GM19023 (cell line): ENCODE data around the gene INO80B.
"Not testable (repeated sequence)": the region's sequence is repeated elsewhere in the genome, so short reads cannot be mapped to it uniquely, and the experiment has no call there.

ENCODE experiments used
- ATAC-seq: cut with Tn5 transposase; IDR thresholded peaks from one replicate; pipeline ENCODE4 v1.9.1; 2021; ENCODE audit warnings: mild to moderate bottlenecking, moderate library complexity; ENCODE audit not compliant: unreplicated experiment

INO80B gene

DNA sequence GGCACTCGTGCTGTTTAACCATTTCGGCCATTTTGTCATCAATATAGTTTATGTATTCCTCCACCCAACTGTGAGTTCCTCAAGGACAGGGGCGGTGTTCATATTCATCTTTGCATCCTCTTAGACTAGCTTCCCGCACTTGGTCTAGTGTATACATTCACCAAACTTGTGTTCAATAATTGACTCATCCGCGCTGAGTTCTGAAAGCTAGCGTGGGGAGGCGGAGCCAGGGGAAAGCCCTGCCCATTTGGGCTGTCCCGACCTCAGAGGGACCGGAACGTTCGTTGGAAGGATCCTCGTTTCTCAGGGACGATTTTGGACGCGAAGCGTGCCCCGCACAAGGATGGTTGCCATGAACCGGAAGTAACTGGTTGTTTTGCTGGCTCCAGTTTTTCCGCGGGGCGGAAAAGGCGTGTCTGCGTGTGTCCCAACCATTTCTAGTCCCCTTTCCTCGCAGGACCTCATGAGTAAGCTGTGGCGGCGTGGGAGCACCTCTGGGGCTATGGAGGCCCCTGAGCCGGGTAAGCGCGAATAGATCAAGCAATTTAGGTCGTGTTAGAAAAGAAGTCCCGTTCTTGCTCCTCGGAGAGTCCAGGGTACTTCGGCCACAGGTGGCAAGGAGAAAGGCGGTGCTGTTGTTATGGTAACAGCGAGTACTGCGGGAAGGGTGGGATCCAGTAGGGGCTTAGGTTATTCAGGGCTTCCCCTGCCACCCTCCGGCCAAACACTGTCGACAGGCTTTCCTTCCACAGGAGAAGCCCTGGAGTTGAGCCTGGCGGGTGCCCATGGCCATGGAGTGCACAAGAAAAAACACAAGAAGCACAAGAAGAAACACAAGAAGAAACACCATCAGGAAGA is at the start of gene INO80B:
Gene INO80B (plus strand): TSS at position 434 of the 858 bp plus-strand sequence. CDS start 30 bp downstream, at position 464.
- peak; percentile 35 for ATAC-seq

DNA sequence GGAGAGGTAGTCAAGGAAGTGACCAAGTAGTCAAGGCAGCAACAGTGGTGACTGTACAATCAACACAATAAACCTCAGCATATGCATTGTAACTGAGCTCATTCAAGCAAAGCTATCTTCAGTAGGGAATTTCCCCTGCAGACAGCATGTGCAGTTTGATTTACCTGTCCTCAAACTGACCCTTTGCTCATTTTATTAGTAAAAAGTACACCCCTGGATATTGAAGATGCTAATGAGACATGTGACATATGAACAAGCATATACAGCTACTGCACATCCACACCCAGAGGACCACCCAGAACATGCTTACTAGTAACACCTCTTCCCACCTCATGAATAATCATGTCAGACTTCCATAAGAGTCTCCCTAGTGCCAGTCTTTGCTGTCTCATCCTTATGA is 48.9 kb upstream of the INO80B start:
- ATAC-seq: no peak

DNA sequence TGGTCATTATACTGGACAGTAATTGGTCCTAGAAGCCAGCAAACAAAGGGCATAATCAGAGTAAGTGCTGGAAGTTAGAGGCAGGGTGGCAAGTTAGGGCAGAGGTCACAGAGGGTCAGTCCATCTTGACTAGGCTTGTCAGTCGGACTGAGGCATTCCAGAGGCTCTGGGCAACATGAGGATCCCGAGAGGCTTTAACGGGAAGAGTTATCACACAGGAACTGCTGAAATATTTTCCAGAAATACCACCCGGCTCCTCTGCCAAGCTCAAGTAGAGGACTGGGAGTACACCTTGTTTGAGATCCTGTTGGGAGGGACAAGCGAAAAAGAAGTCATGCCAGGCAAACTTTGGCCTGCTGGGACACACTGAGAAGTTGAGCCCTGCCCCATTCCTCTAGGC is 47.2 kb upstream of the INO80B start:
- ATAC-seq: no peak

DNA sequence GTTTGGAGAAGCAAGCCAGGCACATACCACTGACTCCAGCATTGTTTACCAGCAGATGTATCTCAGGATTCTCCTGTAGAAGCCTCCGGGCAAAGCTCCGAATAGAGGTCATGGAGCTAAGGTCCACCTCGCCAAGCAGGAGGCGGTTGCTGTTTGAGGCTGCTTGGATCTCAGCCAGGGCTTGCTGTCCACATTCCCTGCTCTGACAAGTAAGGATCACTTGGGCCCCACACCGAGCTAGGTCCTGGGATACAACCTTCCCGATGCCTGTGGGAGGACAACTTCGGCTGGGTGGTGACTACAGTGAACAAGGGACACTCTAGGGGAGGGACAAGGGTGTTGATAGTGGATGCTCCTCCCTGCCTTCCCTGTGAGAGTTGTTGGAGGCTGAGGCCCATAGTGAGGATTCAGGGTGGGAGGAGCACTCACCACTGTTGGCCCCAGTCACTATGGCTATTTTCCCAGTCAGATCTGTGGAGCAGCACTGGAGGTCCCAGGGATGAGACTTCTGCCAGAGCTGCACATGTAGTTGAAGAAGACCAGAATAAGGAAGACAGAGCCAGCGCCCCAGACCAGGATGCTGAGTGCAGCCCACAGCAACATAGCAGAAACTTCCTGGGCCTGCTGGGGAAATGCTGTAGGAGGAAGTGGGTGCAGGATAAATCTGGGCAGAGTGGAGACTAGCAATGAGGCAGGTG is 41.7 kb upstream of the INO80B start:
- no peak for ATAC-seq

DNA sequence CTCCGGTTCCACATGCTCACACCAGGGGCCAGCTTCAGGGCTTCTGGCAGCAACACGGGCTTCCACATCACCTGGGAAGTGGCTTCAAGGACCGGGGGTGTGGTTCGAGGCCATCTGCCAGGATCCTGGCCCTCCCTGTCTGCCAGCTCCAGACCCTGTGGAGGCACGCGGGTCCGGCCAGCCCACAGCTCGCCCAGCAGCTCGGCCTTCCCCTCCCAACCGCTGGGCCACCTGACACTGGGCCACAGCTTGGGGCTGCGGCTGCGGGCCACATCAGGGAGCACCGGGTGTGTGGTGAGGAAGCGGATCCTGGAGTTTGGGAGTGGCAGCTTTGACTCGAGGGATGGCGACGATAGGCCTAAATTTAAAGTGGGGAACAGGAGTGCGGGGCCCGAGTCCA is 40.4 kb upstream of the INO80B start:
- ATAC-seq: no peak

DNA sequence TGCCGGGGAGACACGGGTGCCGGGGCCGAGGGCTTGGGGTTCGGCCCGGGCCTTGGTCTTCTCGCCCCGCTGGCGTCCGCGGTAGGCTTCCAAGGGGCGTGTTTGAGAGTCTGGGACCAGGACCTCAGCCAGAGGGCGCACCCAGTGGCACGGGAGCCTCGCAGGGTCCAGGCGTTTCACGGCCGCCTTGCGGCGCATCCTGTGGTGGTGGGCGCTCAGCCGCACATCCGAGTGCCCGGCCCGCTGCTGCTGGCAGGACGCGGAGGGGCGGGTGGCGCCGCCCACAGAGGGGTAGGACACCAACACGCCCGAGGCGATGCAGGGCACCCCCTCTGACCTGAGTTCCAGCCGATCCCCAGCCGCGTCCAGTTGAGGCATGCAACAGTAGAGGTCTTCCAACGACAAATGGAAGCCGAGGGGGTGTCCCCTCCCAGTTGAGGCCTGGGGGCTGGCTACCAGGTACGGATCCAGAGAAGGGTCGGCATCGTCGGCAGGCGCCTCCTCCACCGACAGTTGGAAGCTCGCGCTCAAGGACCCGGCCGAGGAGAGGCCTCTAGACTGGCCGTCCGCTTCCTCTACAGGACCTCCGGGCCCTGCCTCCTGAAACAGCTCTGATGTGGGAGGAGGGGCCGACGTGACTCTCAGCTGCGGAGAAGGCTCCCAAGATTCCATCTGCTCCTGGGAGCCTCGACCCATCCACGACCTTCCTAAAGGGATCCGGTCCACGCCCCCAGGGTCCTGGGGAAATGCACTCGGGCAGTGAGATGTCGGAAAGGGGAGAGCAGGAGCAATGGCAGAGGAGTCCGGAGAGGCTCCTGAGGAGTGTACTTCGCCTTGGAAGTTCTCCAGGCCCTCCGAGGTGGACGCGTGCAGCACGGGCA is 39.8 kb upstream of the INO80B start:
- ATAC-seq: no peak

DNA sequence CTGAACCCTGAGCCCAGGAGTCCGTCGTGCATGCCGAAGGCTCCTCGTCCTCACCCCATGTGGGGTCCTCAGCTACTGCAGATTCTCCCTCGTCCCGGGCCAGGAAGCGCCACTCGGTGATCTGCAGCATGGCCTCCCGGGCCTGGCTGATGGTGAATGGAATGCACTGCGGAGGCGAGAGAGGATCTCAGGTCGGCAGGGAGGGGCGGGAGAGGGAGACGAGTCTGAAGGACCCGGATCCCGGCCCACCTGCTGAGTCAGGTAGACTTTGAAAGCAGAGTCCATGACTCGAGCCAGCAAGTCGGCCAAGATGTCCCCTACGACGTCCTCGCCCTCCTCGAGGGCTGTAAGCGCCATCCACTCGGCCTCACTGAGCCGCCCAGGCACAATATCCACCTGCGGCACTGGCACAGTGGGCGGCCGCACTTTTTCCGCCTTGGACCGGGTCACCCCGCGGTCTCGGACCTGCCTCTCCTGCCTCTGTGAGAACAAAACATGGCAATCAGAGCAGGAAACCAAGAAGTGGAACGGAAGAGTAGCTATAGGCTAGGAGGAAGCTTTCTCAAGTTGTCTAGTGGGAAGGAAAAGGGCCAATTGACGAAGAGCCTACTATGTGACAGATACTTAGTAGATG is 39.0 kb upstream of the INO80B start:
- ATAC-seq: no peak

DNA sequence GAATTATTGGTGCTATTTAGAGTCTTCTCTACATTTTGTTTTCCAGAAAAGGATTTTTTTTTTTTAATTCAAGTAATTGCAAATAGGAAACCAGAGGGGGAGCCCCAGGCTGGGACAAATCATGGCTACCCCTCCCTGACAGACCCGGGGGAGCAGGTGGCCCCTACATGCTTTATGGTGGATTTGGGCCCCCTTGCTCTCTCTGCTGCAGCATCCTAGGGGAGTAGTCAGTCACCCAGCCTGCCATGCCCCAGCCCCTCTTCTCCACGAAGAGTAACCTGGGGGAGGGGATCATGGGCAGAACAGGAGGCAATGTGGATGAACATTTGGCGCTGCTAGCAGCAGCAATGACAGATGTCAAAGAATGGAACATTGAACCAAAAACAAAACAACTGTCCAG is 38.1 kb upstream of the INO80B start:
- no peak for ATAC-seq

DNA sequence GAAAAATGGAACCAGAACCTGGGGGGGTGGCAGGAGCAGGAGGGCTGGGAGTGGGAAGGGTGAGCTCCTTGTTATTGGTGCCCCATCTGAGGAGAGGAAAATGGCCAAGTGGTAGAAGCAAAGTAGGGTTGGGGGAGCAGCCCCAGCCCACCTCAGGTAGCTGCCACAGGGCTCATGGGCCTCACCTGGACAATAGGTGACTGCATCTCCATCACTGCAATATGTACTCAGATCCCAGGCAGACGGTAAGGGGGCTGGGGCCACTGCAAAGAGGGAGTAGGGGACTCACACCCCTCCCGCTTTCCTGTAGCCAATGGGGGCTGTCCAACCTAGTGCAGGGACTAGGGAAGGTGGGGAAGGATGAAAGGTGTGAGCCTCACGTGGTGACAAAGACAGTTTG is 37.7 kb upstream of the INO80B start:
- ATAC-seq: no peak

DNA sequence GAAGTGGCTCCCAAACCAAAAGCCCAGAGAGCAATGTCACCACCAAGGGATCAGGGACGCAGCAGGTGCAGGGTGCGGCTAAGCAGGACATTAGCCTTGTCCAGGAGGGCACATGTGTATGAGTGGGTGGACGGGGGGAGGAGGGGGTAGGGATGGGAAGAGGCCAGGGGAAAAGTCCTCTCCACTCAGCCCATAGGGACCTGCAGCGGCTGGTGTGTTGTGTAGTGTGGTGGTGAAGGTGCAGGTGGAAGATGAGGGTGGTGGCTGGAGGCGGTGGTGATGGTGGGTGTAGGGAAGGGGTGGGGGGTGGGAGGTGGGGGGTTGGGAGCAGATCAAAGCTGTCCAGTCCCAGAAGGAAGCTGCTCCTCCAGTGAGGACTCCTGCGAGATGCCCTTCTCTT is 37.1 kb upstream of the INO80B start:
- no peak for ATAC-seq

DNA sequence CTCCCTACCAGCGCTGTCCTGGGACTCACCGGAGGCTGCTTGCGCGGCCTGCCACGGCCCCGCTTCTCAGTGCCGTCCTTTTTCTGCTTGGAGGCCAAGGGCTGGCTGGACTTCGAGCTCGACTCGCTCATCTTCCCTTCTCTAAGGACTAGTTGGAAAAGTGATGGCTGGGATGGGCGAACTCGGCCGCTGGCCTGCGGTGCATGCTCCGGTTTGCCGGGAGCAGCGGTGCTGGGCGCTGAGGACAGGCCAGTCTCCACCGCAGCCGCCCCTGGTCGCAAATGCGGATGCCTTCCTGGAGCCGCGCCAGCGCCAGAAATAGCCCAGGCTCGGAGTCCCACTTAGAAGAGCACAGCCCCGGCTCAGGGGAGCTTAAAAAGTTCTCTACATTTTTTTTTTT is 36.6 kb upstream of the INO80B start:
- no peak for ATAC-seq

DNA sequence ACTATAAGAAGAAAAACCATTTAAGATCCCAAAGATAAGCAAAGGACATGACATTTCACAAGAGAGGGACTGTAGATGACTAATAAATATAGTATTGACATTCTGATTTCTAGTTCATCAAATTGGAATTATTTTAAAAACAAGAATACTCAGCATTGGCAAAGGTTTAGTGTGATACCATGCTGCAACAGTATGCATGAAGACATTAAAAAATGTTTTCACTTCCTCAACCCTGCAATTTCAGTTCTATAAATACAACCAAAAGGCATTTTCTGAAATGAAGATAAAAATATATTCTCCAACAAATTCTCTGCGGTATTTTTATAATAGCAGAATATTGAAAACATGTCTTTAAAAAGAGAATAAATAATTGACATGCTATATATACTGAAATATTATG is 35.5 kb upstream of the INO80B start:
- no peak for ATAC-seq

DNA sequence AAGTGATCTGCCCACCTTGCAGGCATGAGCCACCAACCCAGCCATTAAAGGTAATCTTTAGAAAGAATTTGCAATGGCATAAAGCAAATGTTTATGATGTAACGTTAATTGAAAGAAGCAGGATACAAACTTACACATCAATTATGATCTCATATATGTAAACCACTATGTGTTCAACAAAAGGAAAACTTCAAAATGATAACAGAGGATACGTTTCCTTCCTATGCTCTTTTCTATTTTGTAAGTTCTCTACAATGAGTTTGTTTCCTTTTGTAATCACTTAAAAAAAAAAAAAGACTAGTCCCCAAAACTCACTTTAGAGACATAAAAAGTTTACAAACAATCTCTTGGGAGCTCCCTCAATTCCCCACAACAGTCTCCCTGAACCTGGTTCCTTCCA is 34.9 kb upstream of the INO80B start:
- ATAC-seq: no peak

DNA sequence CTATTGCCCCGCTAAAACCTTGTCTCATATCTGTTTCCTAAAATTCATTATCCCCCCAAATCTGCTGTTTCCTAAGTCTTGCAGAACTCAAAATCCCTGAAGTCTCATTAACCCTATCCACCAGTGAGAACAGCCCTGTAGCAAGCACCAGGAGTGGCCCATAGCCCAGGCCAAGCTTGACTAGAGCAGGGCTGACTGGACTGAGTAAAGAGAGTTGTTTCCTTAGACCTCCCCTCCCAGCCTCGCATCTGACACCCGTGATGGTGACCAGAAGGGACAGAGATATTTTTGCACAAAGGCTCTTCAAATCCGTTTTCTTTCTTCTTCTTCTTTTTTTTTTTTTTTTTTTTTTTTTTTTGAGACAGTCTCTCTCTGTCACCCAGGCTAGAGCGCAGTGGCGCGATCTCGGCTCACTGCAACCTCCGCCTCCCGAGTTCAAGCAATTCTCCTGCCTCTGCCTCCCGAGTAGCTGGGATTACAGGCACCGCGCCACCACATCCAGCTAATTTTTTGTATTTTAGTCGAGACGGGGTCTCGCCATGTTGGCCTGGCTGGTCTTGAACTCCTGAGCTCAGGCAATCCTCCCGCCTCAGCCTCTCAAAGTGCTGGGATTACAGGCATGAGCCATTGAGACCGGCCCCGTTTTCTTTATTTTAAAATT is 34.3 kb upstream of the INO80B start:
- not testable (repeated sequence) for ATAC-seq

DNA sequence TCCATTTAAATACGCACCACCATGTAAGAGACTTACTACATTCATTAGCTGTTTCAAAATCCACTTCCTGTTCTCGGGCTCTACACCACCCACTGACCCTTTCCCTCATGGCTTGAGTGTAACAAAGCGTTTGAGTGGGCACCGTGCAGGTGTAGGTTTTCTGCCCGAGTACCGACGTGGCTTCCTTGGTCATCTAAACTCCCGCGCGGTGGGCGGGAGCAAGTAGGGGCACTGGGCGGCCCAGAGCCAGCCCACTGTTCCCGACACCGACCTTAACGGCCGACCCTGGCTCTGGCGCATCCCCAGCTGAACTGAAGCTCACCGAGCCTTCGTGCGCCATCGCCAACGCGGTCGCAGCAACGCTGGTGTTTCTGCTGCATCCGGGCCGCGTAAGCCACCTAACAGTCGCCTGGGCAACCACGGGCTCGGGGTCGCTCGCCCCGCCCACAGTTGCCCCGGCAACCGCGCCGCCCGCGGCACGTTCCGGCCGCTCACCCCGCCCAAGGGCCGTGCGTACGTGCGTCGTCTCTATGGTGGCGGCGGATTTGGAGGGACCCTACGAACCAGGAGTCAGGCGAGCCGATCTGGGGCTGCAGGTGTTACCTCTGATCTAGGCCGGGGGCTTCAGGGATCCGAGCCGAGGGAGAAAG is 33.5 kb upstream of the INO80B start, which contains the start of the genes C2orf81 and WDR54:
Gene C2orf81 (minus strand): TSS at position 399 of the 650 bp plus-strand sequence. CDS start 59 bp downstream, at position 340.
Gene WDR54 (plus strand): TSS at position 510 of the 650 bp plus-strand sequence. CDS start 424 bp downstream, outside the sequence.
- ATAC-seq: peak; percentile 97

DNA sequence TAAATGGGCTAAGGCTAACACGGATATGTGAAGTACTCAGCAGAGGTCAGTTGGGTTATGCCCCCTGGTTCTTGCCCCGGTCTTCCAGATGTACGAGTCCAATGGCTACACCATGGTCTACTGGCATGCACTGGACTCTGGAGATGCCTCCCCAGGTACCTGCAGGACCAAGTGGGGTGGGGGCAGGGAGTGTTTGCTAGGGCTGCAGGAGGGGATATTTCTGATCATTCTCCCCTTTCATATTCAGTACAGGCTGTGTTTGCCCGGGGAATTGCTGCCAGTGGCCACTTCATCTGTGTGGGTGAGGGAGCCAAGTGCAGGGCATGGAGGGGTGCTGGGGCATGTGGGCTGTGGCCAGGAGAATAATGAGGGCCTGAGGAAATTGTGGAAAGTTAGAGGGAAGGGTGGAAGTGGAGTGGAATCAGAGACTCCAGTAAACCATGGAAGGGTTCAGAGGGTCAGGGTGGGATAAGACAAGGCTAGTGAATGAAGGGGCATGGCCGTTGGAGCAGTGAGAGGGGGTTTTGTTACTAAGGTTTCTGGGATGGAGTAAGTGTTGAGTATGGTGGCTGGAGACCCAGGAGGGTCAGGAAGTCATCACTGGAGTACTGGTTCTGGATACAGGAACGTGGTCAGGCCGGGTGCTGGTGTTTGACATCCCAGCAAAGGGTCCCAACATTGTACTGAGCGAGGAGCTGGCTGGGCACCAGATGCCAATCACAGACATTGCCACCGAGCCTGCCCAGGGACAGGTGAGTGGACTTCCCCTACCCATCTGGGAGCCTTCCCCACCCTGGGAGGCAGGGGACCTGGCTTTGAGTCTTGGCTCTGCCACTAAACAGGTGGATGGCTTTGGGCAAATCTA is 31.4 kb upstream of the INO80B start:
- ATAC-seq: no peak

DNA sequence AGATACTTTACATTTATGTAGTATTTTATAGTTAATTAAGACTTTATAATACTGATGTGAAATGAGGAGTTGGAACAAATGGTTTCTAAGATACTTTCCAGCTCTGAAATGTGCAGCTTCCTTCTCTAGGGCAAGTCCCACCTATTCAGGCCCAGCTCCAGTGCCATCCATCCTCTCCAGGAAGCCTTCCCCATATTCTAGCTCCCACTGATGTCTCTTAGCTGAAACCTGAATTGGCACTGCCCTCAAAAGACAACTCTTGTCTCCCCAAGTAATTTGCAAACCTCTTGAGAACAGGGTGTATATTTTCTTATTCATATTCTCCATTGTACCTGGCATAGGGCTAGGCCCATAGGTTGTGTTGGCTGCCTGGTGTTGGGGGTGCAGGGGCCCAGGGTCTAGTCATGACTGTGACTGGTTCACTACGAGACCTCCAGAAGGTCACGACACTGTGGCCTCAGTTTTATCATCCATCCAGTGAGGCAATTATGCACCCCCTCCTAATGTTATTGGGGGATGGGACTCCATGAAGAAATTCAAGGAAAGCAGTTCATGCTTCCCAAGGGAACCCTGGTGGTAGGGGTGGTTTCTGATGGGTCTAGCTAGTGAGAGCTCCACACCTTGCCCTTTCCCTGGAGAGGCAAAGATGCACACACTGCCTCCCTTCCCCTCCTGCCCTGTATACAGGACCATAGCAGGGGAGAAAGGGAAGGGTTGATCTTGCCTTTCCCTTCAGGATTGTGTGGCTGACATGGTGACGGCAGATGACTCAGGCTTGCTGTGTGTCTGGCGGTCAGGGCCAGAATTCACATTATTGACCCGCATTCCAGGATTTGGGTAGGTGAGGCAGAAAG is 30.5 kb upstream of the INO80B start:
- ATAC-seq: no peak

DNA sequence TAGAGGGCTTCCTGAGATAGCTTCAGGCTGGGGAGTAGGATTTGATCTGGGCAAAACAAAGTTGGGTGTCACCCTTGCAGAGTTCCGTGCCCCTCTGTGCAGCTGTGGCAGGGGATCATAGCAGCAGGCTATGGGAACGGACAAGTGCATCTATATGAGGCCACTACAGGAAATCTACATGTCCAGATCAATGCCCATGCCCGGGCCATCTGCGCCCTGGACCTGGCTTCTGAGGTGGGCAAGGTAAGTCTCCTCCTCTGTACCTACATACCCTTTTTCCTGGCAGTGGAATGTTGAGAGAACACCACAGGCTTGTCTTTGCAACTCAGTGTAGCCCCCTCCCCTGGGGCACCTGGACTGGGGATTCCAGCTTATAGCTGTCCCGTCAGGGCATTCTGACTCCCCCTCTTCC is 29.9 kb upstream of the INO80B start:
- no peak for ATAC-seq
